Measurements from ENCODE around the gene PDCD10.

PDCD10 gene

GRCh38 chr3:167671878-167672427 is 62.7 kb downstream of the PDCD10 start:
- DNase-seq = no peak

- DNase-seq = no peak
These were observed 65.0 kb downstream of the PDCD10 start for GRCh38 chr3:167669699-167670098.

GRCh38 chr3:167668651-167669050 is 66.0 kb downstream of the PDCD10 start:
- no peak for DNase-seq

DNA sequence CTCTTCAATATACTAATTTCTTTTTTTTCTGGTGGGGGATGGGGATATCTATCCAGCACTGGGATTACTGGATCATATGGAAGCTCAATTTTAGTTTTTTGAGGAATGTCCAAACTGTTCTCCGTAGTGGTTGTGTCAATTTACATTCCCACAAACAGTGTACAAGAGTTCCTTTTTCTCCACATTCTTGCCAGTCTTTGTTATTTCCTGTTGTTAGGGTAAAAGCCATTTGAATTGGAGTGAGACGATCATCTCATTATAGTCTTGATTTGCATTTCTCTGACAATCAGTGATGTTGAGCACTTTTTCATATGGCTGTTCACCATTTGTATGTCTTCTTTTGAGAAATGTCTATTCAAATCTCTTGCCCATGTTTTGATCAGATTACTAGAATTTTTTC is 68.1 kb downstream of the PDCD10 start:
- no peak for DNase-seq

GRCh38 chr3:167662919-167663400 is 71.7 kb downstream of the PDCD10 start:
- DNase-seq = no peak

DNA sequence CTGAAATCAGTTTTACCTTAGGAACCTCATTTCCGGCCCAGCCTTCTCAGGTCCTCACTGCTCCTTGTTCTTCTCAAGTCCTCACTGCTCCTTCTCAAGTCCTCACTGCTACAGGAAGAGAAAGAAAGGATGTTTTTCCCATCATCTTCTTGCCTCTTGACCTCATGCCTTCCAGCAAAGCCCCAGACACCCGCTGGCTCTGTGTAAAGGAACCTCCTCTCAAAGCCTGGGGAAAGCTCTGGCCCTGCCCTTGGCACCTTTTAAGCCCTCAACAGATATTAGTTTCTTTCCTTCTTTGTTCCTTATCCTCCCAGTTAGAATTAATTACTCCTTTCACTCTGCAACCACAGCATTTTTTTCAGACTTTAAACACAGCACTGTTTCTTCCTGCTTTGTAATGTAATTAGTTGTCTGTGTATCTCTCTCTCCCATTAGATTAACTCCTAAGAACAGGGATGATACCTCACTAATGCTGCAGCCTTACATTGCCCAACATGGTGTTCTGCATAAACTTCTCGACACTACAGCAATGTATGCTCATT is 76.9 kb downstream of the PDCD10 start:
- no peak for DNase-seq

- DNase-seq = no peak
These were observed 77.9 kb downstream of the PDCD10 start for GRCh38 chr3:167656821-167657220.

DNA sequence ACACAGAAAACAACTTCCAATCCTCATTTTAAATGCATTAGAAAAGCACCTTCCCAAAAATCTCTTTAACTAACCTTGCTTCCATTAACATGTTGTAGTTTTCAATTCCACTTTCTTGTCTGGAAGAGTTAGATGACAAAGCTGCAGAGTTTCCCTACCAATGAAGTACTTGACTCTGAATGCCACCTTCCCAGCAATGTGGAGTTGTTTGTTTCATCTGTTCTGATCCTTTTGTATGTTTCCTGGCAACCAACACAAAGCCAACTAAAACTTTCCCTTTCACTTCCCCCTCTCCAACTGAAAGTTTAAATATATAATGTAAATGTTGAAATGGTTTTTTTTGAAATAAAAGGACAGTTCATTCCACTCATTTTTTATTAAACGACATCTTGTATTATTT is 80.9 kb downstream of the PDCD10 start, which contains the start of gene WDR49:
Gene WDR49, minus strand, starts transcription at position 183 of the 400 bp plus-strand sequence. CDS start 517 bp downstream, outside the sequence.
- no peak for DNase-seq

DNA sequence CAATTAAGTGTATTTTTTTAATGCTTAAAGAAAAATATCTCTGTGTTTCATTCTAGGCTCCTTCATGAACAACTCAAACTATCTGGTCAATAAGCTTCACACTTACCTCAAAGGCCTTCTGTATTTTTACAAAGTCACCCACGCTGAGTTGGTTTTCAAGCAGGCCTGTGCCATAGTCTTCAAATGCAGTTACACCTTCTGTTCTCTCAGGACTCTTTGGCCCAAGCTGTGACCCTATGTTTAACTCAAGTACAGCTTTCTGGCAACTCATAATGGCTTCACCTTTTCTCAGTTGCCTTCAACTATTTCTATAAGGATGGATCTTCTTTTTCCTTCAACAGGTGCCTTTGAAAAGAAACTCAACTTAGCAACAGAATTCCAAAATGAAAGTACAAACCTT is 81.5 kb downstream of the PDCD10 start:
- DNase-seq = no peak

DNA sequence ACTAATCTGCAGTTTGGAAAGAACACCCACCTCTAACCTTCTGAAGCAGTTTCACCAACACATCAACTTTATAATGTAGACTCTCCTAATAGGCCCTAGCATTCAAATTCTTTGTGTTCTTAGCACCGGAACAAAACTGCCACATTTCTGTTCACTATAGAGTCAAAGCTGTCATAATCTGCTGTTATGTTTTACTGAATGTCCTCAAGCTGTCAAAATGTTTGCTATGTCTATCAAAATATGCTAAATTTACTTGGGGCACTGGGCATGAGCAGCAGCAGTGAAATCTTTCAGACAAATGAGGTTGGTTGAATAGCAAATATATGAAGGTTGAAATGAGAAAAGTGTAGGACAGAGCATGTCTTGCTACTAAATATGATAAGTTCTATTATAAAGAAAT is 82.9 kb downstream of the PDCD10 start:
- no peak for DNase-seq

- no peak for DNase-seq
These were observed 84.2 kb downstream of the PDCD10 start for GRCh38 chr3:167650459-167650858.

DNA sequence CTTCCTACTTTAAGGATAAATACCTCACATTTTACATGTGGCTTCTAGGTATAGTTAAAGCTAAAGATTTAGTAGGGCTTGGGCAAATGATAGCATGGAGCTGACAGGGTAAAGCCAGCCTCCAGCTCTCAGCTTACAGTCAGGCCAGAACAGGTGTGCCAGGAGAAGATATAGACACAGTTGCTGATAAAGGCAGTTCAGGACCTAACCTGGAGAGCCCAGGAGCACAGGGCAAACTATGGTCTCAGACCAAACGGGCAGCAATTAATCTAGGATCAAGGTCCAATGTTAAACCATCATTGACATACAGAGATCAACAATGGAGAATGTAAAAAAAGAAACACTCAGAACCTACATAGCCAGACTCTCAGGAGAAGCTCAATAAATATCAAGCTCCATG is 84.9 kb downstream of the PDCD10 start:
- DNase-seq = no peak

DNA sequence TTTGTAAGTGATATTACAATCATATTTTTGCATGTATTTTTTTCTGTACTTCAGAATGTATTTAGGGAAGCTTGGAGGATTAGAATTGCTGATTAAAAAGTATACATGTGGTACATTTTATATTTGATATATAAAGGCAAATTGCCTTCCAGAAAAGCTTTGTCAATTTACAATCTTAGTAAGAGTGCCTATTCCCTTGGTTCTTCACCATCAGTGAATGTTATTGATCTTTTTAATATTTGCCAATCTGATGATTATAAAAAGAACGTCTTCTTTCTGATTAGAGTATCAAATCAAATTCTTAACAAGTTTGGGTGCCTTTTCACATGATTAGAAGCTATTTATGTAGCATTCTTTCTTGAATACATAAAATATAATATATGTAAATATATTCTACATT is 90.1 kb downstream of the PDCD10 start:
- no peak for DNase-seq

Measured in NCI-H524 treated with DMSO at 0.1 percent for 48 hours (cell line).